Activated CD4-positive, CD25-positive, alpha-beta regulatory T cell treated with anti-CD3 and anti-CD28 coated beads, Interleukin-2, amount 50 U/mL, for 16 hours (primary cell): ENCODE results near the gene RTN1.

ENCODE experiments used
- DNase-seq: peaks from one replicate; pipeline ENCODE4 v3.0.0-alpha.2; 2020; ENCODE audit warnings: low read depth, low spot score

Gene RTN1, protein sequence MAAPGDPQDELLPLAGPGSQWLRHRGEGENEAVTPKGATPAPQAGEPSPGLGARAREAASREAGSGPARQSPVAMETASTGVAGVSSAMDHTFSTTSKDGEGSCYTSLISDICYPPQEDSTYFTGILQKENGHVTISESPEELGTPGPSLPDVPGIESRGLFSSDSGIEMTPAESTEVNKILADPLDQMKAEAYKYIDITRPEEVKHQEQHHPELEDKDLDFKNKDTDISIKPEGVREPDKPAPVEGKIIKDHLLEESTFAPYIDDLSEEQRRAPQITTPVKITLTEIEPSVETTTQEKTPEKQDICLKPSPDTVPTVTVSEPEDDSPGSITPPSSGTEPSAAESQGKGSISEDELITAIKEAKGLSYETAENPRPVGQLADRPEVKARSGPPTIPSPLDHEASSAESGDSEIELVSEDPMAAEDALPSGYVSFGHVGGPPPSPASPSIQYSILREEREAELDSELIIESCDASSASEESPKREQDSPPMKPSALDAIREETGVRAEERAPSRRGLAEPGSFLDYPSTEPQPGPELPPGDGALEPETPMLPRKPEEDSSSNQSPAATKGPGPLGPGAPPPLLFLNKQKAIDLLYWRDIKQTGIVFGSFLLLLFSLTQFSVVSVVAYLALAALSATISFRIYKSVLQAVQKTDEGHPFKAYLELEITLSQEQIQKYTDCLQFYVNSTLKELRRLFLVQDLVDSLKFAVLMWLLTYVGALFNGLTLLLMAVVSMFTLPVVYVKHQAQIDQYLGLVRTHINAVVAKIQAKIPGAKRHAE

DNA sequence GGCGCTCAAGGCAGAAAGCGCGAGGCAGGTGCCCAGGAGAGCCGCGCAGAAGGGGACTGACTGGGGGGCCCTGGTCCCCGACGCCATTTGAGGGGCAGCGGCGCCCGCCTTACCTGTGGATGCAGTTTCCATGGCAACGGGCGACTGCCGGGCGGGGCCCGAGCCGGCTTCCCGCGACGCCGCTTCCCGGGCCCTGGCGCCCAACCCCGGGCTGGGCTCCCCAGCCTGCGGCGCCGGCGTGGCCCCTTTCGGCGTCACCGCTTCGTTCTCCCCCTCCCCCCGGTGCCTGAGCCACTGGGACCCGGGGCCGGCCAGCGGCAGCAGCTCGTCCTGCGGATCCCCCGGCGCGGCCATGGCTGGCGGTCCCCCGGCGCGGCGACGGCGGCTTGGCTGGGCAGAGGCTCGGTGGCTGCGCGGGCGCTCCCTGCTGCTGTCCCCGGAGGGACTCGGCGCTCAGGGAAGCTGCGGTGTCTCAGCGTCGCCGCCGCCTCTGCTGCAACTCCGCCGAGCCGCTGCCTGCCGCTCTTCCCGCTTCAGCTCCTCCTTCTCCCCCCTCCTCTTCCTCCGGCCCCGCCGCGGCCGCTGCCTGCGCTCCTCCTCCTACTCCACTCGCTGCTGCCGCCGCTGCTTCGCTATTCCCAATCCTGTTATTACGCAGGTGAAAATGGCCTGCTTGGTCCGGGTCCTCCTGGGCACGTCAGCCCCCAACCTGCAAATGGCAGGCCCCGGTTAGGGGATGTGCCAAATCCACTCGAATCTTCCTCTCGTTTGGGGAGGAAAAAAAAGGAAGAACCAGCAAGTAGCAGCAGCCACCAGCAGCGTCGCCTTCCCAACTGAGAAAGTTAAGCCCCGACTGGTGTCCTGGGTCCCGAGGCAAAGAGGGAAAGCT is at the start of gene RTN1:
Gene RTN1, minus strand, starts transcription at position 500 of the 889 bp plus-strand sequence. Its CDS starts 146 bp downstream, at position 354.
- no peak for DNase-seq

DNA sequence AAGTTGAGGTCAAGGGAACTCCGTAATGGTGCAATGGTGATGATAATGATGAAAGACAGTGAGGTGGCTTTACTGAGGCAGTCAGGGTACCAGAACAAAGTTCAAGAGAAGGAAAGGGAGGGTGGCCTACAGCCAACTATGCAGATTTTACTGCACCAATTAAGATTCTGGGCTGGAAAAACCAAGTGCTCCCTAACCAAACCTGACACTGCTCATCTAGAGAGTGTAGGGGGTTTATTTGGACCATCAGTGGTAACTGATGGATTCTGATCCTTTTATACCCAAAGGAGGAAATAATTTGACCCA is 49.8 kb upstream of the RTN1 start:
- no peak for DNase-seq

DNA sequence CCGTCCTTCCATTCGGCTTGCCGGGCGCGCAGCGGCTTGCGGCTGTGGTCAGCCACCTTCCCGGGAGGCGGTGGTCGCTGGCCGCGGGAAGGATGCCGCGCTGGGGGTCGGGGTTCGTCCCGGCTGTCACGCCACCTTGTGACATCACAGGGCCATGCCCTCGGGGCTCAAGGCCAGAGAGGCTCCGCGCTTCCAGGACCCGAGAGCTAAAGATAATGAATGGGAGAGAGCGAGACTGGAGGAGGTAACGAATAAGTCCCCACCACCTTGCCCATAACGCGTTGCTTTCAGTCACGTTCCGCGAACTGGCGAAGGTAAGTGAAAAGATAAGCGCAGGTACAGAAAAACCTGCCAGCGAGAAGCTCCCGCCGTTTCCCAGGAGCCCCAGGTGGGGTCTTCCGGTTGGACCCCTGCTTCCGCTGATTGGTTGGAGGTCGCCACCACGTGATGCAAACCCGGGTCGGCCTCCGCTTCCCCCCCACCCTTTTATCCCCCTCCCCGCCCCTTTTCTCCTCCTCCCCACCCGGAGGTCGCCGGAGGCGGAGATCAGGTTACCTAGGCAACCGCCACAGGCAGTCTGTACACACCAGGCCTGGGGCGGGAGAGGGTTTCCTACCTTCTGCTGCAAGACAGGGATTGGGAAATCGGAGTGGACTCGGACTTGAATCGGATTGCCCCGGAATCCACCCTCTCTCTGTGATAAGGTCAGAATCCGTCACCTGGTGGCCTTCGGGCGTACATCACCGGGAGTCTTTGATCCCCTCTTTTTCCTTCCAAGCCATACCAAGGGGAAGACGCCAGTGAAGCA is 49.2 kb upstream of the RTN1 start, which contains the start of gene LRRC9:
Gene LRRC9, plus strand, starts transcription at position 575 of the 808 bp plus-strand sequence.
- no peak for DNase-seq

DNA sequence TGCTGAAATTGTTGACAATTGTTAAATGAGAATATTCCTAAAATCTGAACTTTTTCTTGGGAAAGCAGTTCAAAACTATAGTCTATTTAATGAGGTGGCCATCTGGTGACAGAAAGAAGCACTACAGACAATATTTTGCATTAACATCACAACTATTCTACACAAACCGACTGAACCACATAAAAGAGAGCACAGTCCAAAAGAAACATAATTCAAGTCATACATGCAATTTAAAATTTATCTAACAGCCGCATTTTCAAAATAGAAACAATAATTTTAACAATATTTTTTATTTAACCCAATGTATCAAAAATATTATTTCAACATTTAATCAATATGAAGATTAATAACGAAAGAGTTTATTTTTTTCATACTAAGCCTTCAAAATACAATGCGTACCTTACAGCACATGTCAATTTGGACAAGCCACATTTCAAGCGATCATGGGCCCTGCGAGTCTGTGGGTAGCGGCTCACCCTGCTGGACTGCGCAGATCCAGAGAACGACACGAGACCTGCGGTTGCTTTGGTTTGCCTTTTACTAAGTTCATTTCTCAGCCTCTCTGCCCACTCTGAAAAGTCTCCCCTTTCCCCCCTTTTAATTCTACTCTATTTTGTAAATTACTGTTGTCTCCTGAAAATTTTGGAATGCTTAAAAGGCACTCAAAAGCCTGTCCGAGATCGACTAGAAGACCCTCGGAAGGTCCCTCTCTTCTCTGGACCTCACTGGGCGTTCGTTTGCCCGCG is 48.4 kb upstream of the RTN1 start:
- DNase-seq = no peak

DNA sequence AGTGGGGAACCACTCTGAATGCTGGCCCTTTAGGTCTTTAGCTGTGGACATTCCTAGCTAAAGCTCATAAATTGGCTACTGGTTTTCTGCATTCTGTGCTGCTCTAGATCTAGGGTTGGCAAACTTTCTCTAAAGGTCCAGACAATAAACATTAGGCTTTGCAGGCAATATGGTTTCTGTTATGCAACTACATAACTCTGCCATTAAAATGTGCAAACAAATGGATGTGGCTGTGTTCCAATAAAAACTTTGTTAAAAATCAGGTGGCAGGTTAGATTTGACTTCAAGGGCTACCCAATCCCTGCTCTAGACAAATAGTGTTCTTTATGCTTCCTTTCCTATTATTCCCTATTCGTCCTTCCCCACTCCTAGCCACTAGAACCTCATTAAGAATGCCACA is 42.6 kb upstream of the RTN1 start:
- DNase-seq = no peak

DNA sequence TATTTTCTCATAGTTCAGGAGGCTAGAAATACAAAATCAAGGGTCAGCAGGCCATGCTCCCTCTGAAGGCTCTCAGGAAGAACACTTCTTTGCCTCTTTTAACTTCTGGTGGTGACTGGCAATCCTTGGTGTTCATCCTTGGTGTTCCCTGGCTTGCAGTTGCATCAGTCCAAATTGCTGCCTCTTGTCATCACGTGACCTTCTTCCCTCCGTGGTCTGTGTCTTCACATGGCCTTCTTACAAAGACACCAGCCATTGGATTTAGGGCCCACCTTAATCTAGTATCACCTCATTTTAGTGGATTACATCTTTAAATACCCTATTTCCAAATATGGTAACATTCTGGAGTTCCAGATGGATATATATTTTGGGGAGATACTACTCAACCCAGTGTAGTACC is 41.9 kb upstream of the RTN1 start:
- DNase-seq = no peak

DNA sequence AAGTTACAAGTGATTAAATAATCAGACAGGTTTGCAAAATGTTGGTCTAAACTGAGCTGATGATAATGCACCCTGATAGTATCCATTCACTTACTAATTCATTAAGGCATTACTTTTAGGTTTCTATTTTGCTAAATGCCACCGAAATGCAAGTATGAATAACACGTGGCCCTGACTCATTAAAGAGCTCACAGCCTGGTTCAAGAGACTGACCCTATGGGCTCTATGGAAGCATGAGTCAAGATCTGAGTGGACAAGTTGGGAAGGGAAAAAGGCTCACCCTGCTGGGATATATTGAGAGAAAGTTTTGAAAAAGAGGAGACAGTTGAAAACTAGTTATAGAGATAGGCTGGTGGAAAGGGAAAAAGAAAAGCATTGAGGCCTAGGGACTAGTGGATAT is 34.6 kb upstream of the RTN1 start:
- DNase-seq = no peak

DNA sequence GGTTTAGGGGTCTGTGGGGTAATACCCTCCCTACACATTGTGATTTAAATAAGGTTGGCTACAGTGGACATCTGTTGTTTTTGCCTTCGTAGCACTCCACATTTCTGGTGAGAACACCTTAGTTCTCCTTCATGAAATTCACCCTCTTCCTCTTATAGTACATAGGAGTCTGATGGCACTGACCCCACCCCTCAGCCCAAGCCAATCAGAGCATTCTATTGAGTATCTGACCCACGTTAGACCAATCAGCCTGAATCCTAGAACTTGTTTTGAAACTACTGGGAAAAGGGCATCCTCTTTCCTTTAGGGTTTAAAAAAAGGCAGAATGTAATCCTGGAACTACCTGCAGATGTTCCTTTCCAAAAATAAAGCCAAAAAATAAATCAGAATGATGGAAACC is 33.6 kb upstream of the RTN1 start:
- DNase-seq = no peak

DNA sequence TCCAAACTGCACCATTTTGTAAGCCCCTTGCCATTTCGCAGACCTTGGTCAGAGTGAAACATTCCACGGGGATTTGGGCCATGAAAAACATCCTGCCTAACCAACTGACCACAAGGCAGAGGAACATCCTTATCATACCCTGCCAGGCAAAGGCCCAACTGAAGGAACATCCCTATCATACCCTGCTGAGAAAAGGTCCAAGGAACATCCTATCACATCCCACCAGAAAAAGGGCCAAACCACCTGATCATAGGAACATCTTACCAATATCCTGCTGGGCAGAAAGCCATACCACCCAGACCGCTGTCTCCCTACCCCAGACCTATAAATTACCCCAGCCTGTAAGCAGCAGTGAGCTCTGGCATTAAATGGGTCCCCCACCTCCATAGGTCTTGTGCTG is 30.0 kb upstream of the RTN1 start:
- no peak for DNase-seq

DNA sequence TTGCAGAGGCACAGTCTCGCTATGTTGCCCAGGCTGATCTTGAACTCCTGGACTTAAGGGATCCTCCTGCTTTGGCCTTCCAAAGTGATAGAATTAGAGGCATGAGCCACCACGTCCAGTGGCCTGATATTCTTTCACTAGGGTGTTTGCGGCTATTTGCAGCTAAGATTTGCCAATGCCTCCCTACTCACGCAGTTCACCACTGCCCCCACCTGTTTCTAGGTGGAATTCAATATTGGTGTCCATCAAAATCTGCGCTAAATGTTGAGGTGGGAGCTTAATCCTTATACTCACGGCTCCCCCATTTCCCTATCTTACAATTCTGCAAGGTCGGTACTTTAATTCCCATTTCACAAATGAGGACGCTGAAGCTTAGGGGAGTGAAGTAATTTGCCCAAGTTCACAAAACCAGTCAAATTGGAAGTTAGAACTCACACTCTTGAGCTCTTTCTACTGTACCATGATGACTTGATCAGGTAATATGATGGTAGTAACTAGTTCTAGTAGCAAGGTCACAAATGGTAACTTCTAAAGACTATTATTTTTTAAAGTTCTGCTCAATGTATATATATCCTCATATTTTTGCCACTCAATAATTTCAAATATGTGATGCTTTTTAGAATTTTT is 27.3 kb upstream of the RTN1 start:
- no peak for DNase-seq

DNA sequence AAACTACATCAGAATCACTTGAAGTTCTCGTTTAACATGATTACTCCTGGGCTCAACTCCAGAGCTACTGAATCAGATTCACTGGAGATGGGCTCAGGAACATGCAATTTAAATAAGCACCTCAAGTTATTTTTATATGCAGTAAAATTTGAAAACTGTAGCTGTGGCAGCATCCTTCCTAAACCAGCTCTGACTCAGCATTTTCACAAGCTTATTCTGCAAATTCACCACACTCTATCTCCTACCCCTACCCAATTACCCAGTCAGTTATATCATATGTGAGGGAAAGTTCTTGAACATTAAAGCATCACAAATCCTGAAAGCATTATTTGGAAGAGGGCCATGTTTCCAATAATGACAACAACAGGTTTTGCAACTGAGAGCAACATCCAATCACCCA is 25.1 kb upstream of the RTN1 start:
- DNase-seq = no peak

DNA sequence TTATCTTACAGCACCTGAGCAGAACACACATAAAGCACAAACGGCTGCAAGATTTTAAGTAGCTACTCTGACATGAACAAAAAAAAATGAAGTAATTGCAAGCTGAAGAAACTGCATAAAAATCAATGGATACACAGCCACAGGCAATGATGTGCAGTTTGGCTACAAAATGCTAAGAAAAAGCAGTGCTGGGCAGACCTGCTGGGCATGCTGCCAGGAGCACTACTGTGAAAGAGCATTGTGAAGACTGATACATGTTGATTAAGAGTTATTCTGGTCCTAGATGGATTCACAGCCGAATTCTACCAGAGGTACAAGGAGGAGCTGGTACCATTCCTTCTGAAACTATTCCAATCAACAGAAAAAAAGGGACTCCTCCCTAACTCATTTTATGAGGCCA is 20.1 kb upstream of the RTN1 start:
- DNase-seq = no peak

DNA sequence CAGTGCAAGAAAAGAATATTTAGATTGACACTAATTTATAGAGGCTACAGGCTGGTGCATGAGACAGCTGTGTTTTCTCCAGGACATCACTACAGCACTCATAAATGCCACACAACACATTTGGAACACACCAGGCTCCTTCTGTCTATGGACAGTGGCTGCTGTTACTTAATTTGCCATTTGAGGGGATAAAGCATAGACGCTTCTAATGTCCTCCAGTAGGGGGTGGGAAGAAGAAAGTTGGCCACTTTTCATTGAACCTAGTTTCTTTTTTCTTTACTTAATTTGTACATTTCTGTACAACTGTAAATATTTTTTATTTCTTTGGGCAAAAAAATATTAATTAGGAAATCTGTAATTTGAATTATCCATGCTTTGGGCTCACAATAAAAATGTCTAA is 12.4 kb upstream of the RTN1 start:
- no peak for DNase-seq

DNA sequence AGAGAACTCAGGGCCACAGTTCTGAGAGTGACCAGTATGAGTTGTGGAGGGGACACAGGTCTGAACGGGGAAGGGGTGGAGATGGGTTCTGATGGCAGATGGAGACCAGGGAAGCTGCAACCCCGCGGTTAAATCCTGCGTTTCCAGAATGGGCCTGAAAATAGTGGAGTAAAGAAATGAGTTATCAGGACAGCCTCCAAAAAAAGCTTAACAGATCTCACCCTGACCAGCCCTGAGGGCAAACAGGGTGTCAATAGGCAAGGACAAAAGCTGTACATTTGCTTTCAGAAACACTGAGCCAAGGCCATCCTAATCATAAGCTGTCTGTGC is 555 bp upstream of the RTN1 start:
- no peak for DNase-seq

DNA sequence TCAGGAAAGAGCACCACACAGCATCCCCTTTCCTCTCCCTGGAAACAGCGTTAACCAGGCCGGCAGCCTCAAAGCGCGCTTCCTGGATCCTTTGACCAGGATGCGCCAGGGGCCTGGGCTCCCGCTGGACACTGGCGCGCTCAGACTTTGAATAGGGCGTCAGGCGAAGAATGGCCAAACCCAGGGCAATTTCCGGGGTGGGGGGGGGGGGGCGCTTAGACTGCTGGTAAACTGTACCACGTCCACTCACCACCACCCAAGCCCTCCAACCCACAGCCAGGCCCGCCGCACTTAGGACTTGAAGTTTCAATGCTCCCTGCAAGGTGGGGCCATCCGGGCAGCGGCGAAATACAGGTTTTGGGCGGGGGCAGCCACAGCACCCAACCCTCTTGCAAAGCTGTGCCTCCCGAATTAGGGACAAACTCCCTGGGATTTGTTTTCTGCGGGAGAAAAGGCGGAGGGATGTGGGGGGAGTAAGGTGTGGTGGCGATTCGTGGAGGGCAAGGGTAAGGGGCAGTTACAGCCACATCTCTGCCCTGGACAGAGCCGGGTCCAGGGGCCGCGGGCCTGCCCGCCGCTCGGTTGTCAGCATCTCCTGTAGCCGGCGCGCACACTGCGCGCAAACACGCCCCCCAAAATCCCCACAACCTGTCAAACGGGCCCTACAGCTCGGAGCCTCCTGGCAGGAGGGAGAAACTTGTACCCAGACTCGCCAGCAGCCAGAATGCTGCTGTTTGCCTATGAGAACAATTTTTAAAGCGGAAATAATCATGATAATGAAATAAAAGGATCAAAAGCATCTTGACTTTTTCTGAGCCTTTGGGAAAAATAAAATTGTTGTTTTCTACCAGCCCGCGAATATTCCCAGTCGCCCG is 958 bp downstream of the RTN1 start:
- DNase-seq = no peak

DNA sequence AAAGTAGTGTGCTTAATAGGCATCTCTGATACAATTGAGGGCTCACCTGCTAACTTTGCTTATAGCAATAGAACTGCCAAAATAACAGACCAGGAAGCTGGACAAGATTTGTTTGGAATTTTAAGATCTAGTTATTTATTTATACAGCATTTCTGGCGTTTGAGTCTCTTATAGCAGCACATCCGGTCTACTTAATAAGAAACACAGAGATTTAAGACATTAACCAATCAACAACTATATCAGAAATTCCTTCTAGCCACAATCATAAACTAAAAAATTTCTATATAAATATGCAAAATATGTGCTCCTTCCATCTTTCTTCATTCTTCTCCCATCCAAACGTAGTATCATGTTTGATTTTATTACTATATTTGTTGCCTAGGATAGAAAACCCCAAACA is 2.6 kb downstream of the RTN1 start:
- DNase-seq = no peak

DNA sequence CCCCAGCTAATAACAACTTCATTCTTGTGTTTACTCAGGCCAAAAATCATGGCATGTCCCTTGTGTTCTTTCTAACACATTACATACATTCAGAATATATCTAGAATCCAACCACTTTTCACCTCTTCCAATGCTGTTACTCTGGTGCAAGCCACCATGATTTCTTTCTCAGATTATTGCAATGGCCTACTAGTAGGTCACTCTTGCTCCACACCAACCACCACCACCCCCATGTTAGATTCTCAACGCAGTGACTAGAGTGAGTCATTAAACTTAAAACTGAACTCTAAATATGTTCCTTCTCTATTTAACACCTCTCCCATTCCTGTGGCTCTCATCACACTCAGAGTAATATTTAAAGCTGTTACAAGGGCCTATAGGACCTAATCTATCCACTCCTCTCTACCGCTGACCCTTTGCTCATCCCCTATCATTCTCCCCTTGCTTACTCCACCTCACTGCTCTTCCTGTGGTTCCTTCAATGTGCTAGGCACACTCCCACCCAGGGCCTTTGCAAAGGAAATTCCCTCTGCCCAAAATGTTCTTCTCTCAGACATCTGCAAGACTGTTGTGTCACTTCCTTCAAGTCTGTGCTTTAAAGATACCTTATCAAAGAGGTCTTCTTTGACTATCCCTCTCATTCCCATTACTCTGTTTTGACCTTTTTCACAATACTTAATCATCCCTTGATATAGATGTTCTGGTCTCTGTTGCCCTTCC is 6.6 kb downstream of the RTN1 start:
- DNase-seq = no peak

DNA sequence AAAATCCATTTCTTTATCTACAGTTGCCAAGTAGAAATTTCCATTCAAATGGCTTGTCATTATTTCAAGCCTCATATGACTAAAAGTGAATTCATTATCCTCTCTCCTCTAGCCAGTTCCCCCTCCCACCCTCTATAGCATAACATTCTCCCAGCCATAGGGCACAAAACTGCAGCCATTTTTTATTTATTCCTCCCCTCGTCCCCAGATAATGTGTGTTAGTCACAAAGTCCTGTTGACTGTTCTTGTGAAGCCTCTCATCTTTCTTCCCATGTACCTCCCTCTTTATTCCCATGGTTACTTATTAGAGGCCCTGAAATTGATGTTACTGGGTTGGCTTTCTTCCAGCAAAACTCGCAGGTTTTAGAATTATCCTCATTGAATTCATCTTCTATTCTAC is 13.2 kb downstream of the RTN1 start:
- no peak for DNase-seq

DNA sequence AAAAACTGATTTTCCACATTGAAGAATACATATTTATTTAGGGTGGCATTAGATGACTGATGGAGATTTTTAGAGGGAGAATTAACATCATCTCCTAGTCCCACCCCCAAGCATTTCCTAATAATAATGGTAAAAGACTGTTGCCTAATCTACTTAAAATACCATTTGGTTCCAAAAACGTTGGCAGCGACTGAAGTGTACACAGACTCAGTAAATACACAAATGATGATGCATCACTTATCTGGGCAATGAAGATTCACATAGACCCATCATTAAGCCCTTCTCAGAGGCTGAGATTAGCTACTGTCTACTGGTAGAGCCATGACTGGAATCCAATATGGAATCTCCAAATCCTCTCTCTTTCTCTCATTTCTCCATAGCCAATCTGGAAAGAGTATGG is 18.2 kb downstream of the RTN1 start:
- DNase-seq = no peak
